Natural killer cell (primary cell): Measurements from ENCODE around the gene HSPA2. TPM values are rescaled to one million over a fixed set of nuclear protein-coding genes. Genes with fewer than 3 reads are reported as not detected.

Experiments used
- ATAC-seq, 3 donors: fragments of 150-1000 bp in 2 of 3; fragments of 200-7000 bp in 1 of 3; cut with Tn5 transposase; 1 replicate in 1 of 3; 2 replicates in 2 of 3; pipeline ENCODE4 v1.10.0; 2021; ENCODE audit warnings: mild to moderate bottlenecking in 2 of 3, moderate library complexity in 2 of 3
- DNase-seq, 2 donors: peaks; one replicate each; pipeline versions ENCODE4 v3.0.0 to v3.0.0-alpha.2; 2013 to 2021; ENCODE audit warnings: mixed read lengths in 1 of 2
- H3K27ac ChIP-seq: one replicate; pipeline ENCODE4 v1.5.1; 2013; ENCODE audit warnings: mild to moderate bottlenecking, low read length
- H3K27me3 ChIP-seq: one replicate; pipeline ENCODE4 v1.6.1; 2013; ENCODE audit warnings: low read length; ENCODE audit not compliant: control insufficient read depth, insufficient read depth
- H3K36me3 ChIP-seq: one replicate; pipeline ENCODE4 v1.6.1; 2013; ENCODE audit warnings: low read length; ENCODE audit not compliant: control insufficient read depth, insufficient read depth
- H3K4me1 ChIP-seq: one replicate; pipeline ENCODE4 v1.6.1; 2013; ENCODE audit warnings: low read length; ENCODE audit not compliant: control insufficient read depth, insufficient read depth
- H3K4me3 ChIP-seq: one replicate; pipeline ENCODE4 v1.5.1; 2013; ENCODE audit warnings: low read length
- H3K9me3 ChIP-seq: one replicate; pipeline ENCODE4 v1.6.1; 2013; ENCODE audit warnings: low read length; ENCODE audit not compliant: control insufficient read depth, insufficient read depth
- H3K27ac Mint-ChIP-seq, 2 donors: one replicate each; pipeline ENCODE4 v1.8.0; 2022; ENCODE audit warnings: mild to moderate bottlenecking in 2 of 2, mixed read lengths in 2 of 2, moderate library complexity in 1 of 2
- H3K27me3 Mint-ChIP-seq, 2 donors: one replicate each; pipeline ENCODE4 v1.8.0; 2022; ENCODE audit warnings: low read depth in 2 of 2, mixed read lengths in 2 of 2
- H3K36me3 Mint-ChIP-seq: one replicate; pipeline ENCODE4 v1.8.0; 2022; ENCODE audit warnings: mixed read lengths
- H3K4me1 Mint-ChIP-seq, 2 donors: one replicate each; pipeline ENCODE4 v1.8.0; 2022; ENCODE audit warnings: mixed read lengths in 2 of 2
- H3K4me3 Mint-ChIP-seq: one replicate; pipeline ENCODE4 v1.8.0; 2022; ENCODE audit warnings: mild to moderate bottlenecking, moderate library complexity, mixed read lengths
- H3K9me3 Mint-ChIP-seq, 2 donors: one replicate each; pipeline ENCODE4 v1.8.0; 2022; ENCODE audit warnings: mixed read lengths in 2 of 2
- WGBS: methylation state at CpG from one replicate; pipeline ENCODE4 v1.1.7; 2013; ENCODE audit warnings: missing lambda C conversion rate; ENCODE audit not compliant: insufficient coverage; 5-methylcytosine and 5-hydroxymethylcytosine counted together
- intact Hi-C: fragments of 100-400 bp; cut with micrococcal nuclease; formaldehyde crosslinking; loops from one replicate; pipeline ENCODE4 v1.14.2; 2022
- total RNA-seq, 4 donors: library from RNA; stranded (reverse); fragments of 120-200 nt in 1 of 4; gene quantifications; one replicate each; pipeline versions ENCODE4 v1.2.3 to v1.2.4, GENCODE V29; 2013 to 2022
- TF ChIP-seq, protein P1 (sequence below): fragments of 200-600 bp; IDR thresholded peaks from one replicate; pipeline ENCODE4 v1.8.0; 2022; ENCODE audit warnings: antibody characterized with exemption

HSPA2 gene
- total RNA-seq, 3 donors from 2014 or later (not counting 1 experiment from before 2014, with no cell fraction given), result 1.1 to 1.5 (median 1.1) TPM

DNA sequence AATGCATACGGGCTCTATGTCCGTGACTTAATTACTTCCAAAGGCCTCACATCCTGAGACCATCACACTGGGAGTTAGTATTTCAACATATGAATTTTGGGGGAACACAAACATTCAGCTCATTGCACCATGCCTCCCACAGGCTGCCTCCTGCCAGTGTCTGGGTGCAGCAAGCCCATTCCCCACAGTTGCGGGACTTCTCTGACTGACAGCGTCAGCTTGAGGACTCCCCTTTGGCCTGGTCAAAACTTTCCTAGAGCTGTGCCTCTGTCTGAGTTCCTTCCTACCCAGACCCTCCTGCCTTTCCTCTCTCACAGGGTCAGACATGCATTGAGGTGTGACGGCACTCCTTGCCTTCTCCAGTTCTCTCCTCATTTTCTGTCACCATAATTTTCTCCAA, 36.7 kb downstream of the HSPA2 start:
- no peak overlapping the region for H3K4me3 Mint-ChIP-seq
- TF ChIP-seq, protein P1, sequence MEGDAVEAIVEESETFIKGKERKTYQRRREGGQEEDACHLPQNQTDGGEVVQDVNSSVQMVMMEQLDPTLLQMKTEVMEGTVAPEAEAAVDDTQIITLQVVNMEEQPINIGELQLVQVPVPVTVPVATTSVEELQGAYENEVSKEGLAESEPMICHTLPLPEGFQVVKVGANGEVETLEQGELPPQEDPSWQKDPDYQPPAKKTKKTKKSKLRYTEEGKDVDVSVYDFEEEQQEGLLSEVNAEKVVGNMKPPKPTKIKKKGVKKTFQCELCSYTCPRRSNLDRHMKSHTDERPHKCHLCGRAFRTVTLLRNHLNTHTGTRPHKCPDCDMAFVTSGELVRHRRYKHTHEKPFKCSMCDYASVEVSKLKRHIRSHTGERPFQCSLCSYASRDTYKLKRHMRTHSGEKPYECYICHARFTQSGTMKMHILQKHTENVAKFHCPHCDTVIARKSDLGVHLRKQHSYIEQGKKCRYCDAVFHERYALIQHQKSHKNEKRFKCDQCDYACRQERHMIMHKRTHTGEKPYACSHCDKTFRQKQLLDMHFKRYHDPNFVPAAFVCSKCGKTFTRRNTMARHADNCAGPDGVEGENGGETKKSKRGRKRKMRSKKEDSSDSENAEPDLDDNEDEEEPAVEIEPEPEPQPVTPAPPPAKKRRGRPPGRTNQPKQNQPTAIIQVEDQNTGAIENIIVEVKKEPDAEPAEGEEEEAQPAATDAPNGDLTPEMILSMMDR, result no peak
- intact Hi-C loops, result no loop called here

DNA sequence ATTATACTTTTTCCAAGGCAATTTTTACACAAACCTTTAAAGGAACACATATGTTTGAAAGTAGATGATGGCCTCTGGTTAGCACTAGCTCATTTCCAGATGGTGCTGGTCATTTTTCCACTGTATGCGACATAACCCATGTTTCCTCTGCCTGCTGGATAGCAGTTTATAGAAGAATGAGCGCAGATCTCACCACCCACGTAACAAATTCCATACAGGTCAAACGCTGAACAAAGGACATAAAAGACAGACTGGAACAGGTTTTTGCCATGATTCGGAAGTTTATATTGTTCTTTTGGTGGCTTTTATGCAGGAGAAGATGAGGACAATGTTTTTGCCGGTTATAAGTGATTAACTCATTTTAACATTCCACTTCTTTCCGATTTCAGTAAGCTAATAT, 39.9 kb downstream of the HSPA2 start:
- no peak overlapping the region for H3K27ac Mint-ChIP-seq
- no peaks in the 10 kb centered on the region for H3K9me3 Mint-ChIP-seq
- Histone ChIP-seq H3K9me3 (no peaks in the 10 kb centered on the region), H3K27me3 (no peaks in the 10 kb centered on the region), H3K36me3 (no peaks in the 10 kb centered on the region), H3K4me1 (no peaks in the 10 kb centered on the region), H3K27ac (no peak overlapping the region), H3K4me3 (no peak overlapping the region)
- DNase-seq, result no peak
- WGBS, result 92% methylated on average over 5 of the region's 7 CpGs
- ATAC-seq, result no peak
- H3K36me3 Mint-ChIP-seq, result no peaks in the 10 kb centered on the region
- TF ChIP-seq, protein P1, result no peak
- H3K4me3 Mint-ChIP-seq, result no peak overlapping the region
- no peaks in the 10 kb centered on the region for H3K4me1 Mint-ChIP-seq
- intact Hi-C loops, result no loop called here
- H3K27me3 Mint-ChIP-seq, result no peaks in the 10 kb centered on the region

More for the DNA sequence above, 36.7 kb downstream of the HSPA2 start:
- ATAC-seq (no peak), DNase-seq (no peak)
- no peak overlapping the region for H3K4me3 ChIP-seq
- no peaks in the 10 kb centered on the region for H3K27me3 Mint-ChIP-seq
- H3K36me3 ChIP-seq, result no peaks in the 10 kb centered on the region
- H3K9me3 Mint-ChIP-seq, result no peaks in the 10 kb centered on the region
- no peaks in the 10 kb centered on the region for H3K36me3 Mint-ChIP-seq
- no peaks in the 10 kb centered on the region for H3K27me3 ChIP-seq
- no peaks in the 10 kb centered on the region for H3K4me1 ChIP-seq
- no peaks in the 10 kb centered on the region for H3K9me3 ChIP-seq
- WGBS, result 96% methylated on average over 5 of the region's 5 CpGs
- no peak overlapping the region for H3K27ac ChIP-seq
- H3K4me1 Mint-ChIP-seq, result no peaks in the 10 kb centered on the region
- no peak overlapping the region for H3K27ac Mint-ChIP-seq

DNA sequence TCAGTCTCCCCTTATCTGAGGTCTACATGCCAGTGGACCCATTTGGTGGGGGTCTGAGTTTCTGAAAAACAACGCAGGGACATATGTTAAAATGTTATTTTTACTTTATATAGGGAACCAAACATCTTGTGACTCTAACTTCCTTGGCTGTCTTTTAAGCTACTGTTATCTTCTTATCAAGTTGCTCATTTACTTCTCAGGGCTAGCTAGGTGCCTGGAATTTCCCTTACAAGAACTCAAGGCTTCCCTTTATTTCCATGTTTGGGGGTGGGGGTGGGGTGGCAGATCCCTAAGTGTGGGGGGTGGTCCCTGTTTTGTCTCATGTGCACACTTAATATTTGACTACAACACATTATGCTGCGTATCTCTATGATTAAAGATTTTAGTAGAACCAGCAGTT, 40.8 kb downstream of the HSPA2 start:
- intact Hi-C loops, result no loop called here
- TF ChIP-seq, protein P1, result no peak
- no peak overlapping the region for H3K27ac Mint-ChIP-seq

DNA sequence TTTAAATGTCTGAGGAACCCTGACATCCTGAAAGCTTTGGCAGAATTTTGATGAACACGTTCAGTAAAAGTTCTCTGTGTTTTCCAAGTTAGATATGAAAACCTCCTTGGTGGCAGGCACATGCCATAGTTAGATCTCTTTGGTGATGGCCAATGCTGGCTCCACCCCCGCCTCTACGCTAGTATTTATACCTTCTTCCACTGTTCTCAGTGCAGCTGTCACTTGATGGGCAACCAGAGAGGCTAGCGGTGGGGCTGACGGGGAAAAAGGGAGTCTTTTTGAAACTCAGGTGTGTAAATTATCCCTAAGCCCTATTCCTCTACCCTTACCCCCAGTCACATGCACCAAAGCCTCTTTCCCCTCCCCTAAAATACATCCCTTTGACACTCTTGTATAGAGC, 41.3 kb downstream of the HSPA2 start:
- Mint-ChIP-seq H3K27ac (no peak overlapping the region), H3K4me3 (no peak overlapping the region), H3K27me3 (no peaks in the 10 kb centered on the region), H3K4me1 (no peaks in the 10 kb centered on the region), H3K9me3 (no peaks in the 10 kb centered on the region), H3K36me3 (no peaks in the 10 kb centered on the region)
- no peaks in the 10 kb centered on the region for H3K27me3 ChIP-seq
- H3K4me1 ChIP-seq, result no peaks in the 10 kb centered on the region
- intact Hi-C loops, result no loop called here
- no peak overlapping the region for H3K27ac ChIP-seq
- ATAC-seq (no peak), DNase-seq (no peak)
- no peak overlapping the region for H3K4me3 ChIP-seq
- WGBS, result 74% methylated on average over 3 of the region's 5 CpGs
- TF ChIP-seq, protein P1, result no peak
- no peaks in the 10 kb centered on the region for H3K9me3 ChIP-seq
- H3K36me3 ChIP-seq, result no peaks in the 10 kb centered on the region

More for the DNA sequence above, 40.8 kb downstream of the HSPA2 start:
- ATAC-seq, result no peak
- Mint-ChIP-seq H3K4me1 (no peaks in the 10 kb centered on the region), H3K4me3 (no peak overlapping the region), H3K27me3 (no peaks in the 10 kb centered on the region), H3K9me3 (no peaks in the 10 kb centered on the region), H3K36me3 (no peaks in the 10 kb centered on the region)
- no peak overlapping the region for H3K4me3 ChIP-seq
- H3K4me1 ChIP-seq, result no peaks in the 10 kb centered on the region
- no peaks in the 10 kb centered on the region for H3K9me3 ChIP-seq
- no peaks in the 10 kb centered on the region for H3K27me3 ChIP-seq
- H3K36me3 ChIP-seq, result no peaks in the 10 kb centered on the region
- 67% methylated on average over 1 of the region's 2 CpGs for WGBS
- H3K27ac ChIP-seq, result no peak overlapping the region
- no peak for DNase-seq
